COLO829 (cell line): ENCODE measurements around the gene DNAH1.

Experiments used
- DNase-seq: peaks from one replicate; pipeline ENCODE4 v3.0.0; 2012; ENCODE audit warnings: low spot score

DNAH1 gene

DNA sequence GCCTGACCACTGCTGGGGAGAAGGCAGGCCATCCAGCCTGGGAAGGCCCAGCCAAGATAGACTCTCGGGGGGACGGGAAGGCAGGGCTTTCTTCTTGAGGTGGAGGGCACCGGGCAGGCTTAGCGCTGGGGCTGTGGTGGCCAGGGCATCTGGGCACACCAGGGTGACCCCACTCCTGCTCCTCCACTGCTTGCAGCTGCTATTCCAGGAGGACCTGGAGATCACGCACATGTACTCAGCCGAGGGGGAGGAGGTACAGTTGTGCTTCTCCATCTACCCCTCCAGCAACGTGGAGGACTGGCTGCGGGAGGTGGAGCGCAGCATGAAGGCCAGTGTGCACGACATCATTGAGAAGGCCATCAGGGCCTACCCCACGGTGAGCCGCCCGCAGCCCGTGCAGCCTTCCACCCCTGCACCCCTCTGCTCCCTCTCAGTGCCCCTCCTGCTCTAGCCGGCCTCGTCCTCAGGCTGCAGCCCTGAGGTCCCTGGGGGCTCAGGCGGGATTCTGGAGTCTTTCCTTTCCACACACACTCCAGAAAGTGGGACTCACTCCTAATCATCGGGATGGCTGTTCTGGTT lies 42.3 kb downstream of the DNAH1 start:
- DNase-seq, result no peak

DNA sequence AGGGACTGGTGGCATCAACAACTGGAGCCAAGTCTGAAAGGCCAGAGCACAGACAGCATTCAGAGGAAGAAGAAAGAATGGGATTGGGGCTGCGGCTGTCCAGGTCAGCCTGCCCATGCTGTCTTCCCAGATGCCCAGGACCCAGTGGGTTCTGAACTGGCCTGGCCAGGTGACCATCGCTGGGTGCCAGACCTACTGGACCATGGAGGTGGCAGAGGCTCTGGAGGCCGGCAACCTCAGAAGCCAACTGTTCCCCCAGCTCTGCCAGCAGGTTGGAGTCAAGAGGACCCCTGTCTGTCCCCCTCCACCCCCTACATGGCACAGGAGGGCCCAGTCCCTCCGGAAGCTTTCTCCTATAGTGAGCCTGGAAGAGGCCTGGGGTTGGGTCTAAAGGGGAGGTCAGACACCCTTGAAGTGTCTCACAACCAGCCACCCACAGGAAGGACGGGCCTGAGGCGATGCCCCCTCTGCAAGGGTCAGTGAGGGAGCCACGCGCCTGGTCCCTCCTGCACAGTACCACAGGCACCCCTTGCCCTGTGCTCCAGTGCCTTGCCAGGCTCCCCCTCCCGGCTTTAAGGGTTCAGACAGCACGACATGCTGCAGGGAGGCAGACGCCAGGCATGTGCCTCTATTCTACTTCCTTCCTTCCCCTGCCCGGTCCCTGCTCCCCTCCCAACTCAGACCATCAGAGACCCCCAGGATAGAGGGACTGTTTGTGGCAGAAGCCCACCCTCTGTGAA lies 43.2 kb downstream of the DNAH1 start:
- DNase-seq, result no peak

DNA sequence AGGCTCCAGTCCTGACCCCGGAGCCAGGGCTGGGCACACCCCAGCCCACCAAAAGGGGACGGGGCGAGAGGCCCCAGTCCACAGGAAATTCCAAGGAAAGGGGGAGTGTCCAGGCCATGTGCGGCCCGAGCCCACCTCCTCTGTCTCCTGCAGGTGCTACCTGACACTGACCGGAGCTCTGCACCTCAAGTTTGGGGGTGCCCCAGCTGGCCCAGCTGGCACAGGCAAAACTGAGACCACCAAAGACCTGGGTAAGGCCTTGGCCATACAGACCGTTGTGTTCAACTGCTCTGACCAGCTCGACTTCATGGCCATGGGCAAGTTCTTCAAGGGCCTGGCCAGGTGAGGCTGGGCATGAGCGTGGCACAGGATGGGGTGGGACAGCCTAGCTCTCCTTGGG lies 44.9 kb downstream of the DNAH1 start:
- no peak for DNase-seq

DNA sequence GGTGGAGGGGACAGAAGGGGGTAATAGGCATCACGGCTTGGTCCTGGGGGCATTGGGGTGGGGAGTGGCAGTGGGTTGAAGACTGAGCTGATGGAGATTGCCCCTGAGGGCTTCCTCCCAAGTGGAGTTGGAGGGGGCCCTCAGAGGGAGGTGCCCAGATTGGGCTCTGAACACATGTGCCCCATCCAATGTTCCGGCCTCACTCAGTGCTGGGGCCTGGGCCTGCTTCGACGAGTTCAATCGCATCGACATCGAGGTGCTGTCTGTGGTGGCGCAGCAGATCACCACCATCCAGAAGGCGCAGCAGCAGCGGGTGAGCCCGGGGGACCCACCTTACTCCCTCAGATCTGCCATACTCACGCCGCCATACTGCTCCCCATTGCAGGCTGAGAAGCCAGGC lies 45.3 kb downstream of the DNAH1 start:
- no peak for DNase-seq

DNA sequence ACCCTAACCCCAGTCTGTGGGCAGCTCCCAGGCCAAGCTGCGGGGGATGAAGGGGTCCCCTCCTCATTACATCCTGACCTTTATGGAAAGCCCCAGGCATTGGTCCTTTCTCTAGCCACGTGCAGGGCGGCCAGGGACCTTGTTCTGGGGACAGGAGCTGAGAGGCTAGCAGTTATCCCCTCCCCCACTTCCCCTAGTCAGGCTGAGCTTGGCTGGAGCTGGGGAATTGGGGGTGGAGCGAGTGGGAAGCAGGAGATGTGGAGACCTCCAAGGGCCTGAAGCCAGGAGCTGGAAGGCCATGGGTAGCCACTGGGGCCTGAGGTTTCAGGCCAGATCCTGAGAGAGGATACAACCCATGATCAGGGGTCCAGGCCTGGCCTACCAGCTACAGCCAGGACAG lies 45.8 kb downstream of the DNAH1 start:
- no peak for DNase-seq

GRCh38 chr3:52364322-52365035 lies 48.4 kb downstream of the DNAH1 start:
- no peak for DNase-seq

DNA sequence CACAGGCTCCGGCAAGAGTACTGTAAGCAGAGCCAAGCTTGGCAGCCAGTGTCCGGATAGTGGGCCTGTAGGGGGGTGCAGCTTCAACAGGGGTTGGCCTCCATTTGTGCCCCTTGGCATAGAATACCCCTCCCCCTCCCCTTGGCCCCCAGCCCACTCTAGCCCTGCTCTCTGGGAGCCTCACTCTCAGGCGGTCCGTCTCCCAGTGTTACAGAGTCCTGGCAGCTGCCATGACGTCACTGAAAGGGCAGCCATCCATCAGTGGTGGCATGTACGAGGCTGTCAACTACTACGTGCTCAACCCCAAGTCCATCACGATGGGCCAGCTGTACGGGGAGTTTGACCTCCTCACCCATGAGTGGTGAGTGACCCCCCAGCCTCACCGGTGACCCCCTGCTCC lies 50.4 kb downstream of the DNAH1 start:
- no peak for DNase-seq

GRCh38 chr3:52367891-52368880 lies 52.1 kb downstream of the DNAH1 start:
- DNase-seq, result peak; percentile 26

DNA sequence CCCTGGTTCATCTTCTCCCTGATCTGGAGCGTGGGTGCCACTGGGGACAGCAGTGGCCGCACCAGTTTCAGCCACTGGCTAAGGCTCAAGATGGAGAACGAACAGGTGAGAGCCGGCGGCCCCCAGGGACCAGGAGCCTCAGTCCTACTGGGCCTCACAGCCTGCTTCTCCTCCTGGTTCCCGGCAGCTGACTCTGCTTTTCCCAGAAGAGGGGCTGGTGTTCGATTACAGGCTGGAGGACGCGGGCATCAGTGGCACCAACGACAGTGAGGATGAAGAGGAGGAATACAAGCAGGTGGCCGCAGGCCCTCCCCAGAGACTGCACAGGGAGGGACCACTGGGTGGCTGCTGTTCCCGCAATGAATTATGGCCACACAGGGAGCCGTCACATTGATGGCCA lies 54.4 kb downstream of the DNAH1 start:
- DNase-seq, result no peak

- DNase-seq, result no peak
Measured at GRCh38 chr3:52372822-52373504, 56.8 kb downstream of the DNAH1 start.

DNA sequence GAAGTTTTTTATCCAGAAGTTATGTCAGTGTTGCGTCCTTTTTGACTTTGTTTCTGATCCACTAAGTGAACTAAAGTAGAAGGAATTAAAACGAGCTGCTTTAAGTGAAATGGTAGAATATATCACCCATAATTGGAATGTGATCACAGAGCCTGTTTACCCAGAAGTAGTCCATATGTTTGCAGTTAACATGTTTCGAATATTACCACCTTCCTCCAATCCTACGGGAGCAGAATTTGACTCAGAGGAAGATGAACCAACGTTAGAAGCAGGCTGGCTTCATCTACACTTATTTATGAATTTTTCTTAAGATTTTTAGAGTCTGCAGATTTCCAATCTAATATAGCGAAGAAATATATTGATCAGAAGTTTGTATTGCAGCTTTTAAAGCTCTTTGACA lies 57.6 kb downstream of the DNAH1 start:
- no peak for DNase-seq

GRCh38 chr3:52374173-52374572 lies 58.1 kb downstream of the DNAH1 start:
- no peak for DNase-seq

DNA sequence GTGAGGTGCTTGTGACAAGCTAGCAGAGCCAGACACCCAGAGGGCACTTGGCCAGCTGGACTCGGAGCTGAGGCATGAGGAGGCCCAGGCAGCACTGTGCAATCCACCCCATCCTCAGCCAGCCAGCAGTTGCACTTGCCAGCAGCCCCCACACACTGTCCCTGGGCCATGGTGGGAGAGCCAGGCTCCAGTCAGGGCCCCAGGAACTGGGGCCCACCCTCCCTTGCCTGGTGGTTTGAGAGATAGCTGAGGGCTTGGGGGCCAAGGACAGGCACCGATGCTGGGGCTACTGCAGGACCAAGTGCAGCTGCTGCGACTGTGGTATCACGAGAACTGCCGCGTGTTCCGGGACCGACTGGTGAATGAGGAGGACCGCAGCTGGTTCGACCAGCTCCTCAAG lies 63.5 kb downstream of the DNAH1 start:
- no peak for DNase-seq

DNA sequence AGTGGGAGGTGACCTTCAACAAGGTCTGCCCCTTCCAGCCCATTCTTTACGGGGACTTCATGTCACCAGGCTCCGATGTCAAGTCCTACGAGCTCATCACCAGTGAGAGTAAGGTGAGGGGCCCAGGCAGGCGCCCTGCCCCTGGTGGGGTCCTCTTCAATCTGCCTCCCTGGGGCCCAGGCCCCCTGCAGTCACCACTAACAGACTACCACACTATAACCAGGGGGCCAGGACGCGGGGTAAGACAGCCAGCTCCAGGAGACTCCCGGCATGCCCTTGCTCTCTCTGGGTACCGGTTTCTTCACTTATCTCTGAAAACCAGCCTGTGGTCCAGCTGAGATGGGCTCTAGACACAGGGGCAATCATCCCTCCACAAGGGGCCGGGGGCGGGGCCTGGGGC lies 63.9 kb downstream of the DNAH1 start:
- no peak for DNase-seq

GRCh38 chr3:52381623-52382022 lies 65.5 kb downstream of the DNAH1 start:
- DNase-seq, result no peak

DNA sequence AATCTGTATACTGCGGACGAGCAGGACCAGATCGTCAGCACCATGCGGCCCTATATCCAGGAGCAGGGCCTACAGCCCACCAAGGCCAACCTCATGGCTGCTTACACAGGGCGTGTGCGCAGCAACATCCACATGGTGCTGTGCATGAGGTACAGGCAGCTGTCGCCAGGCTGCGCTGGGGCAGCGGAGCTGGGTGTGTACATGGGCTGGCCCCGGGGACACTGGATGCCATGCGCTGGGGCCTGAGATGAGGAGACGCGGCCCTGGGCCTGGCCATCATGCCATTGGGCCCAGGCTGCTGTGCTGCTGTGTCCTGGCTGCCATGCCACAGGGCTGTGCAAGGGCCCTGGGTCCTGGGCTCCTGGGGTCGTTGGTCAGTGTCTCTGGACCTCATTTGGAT lies 67.3 kb downstream of the DNAH1 start:
- DNase-seq, result no peak

- DNase-seq, result no peak
Measured at GRCh38 chr3:52384019-52384761, 68.1 kb downstream of the DNAH1 start.

DNA sequence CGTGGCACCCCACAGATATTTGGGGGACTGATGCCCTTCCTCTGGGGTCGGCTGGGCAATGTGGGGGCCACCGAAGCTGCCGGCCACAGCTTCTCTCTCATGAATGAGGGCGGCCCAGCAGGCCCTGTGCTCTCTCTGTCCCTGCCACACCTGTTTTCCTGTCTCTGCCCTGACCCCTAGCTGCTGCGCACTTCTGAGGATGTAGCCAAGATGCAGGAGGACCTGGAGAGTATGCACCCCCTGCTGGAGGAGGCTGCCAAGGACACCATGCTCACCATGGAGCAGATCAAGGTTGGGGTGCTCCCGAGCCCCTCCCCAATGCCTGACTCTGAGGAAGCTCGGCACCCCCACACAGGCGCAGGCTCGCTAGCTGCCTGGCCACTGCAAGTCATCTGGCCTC lies 69.0 kb downstream of the DNAH1 start:
- peak; percentile 23 for DNase-seq

DNA sequence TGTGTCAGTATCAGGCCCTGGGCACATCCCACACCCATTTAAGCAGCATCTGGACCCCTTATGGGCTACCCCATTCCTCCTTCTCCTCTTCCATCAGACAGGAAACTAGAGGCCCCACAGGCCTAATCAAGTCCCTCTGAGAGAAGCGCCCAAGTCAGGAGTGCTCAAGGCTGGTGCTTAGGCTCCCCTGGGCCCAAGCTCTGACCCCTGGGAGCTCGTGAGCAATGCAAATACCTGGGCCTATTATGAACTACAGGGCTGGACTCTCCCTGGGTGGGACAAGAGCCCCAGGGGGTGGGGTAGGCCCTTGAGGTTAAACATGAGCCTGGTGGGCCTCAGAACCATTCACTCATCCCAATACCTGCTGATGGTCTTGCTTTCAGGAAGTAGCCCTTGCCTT lies 71.4 kb downstream of the DNAH1 start:
- DNase-seq, result no peak

DNA sequence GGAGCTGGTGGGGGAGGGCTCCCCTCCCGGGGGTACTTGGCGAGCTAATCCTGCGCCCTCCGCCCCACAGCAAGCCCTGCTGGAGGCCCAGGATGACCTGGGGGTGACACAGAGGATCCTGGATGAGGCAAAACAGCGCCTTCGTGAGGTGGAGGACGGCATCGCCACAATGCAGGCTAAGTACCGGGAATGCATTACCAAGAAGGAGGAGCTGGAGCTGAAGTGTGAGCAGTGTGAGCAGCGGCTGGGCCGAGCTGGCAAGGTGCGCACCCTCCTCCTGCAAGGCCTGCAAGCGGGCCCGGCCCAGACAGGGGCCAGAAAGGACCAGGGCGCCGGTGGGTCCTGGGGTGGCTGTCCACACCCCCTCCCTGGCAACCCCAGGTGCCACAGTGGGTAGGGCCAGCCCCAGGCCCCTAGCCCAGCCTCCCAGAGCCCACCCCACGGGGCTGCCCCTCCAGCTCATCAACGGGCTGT lies 72.3 kb downstream of the DNAH1 start:
- DNase-seq, result no peak

DNA sequence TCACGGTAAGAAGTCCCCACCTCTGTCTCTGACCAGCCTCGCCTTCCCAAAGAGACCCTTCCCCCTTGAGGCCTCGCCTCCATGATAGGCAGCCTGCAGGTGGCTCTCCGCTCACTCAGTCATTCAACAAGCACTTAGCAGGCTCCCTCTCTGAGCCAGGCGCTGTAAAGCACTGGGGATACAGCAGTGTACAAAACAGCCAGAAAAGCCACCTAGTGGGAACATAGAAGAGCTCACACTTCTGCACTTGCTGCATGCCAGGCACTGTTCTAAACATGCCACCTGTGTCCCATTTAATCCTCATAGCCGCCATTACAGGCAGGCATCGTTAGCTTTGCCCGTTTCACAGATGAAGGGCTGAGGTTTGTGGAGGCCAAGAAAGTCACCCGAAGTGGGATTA lies 72.8 kb downstream of the DNAH1 start:
- no peak for DNase-seq
